HUDEP-2 (cell line): ENCODE measurements around the gene PBX3.
A peak's percentile ranks its signal among the peaks of the same experiment; 100 is the strongest.

Source experiments
- DNase-seq, 76 experiments: peaks; one replicate each; lab custom pipeline; 2025; ENCODE audit not compliant: unreplicated experiment in 76 of 76; lab: John Stamatoyannopoulos, UW

The PBX3 gene

GRCh38 chr9:125748446-125749099 lies 1.4 kb downstream of the PBX3 start:
- no peak for DNase-seq

GRCh38 chr9:125749287-125749935 lies 2.2 kb downstream of the PBX3 start:
- no peak for DNase-seq

GRCh38 chr9:125749951-125750626 lies 2.9 kb downstream of the PBX3 start:
- no peak for DNase-seq

- no peak for DNase-seq
These were observed 3.4 kb downstream of the PBX3 start for GRCh38 chr9:125750627-125751011.

GRCh38 chr9:125752070-125752628 lies 5.0 kb downstream of the PBX3 start:
- DNase-seq, result no peak

GRCh38 chr9:125754096-125754495 lies 6.9 kb downstream of the PBX3 start:
- no peak for DNase-seq

GRCh38 chr9:125755340-125755739 lies 8.2 kb downstream of the PBX3 start:
- DNase-seq, result no peak

GRCh38 chr9:125756518-125756917 lies 9.3 kb downstream of the PBX3 start:
- DNase-seq, result no peak

GRCh38 chr9:125757834-125758233 lies 10.7 kb downstream of the PBX3 start:
- DNase-seq, result no peak

GRCh38 chr9:125758986-125759763 lies 12.0 kb downstream of the PBX3 start:
- DNase-seq, result peak in 30 of 76 experiments; percentile 1 to 64 (median 26)

- DNase-seq, result no peak
These were observed 12.6 kb downstream of the PBX3 start for GRCh38 chr9:125759764-125760129.

- DNase-seq, result no peak
These were observed 13.4 kb downstream of the PBX3 start for GRCh38 chr9:125760537-125760936.

- DNase-seq, result no peak
These were observed 14.7 kb downstream of the PBX3 start for GRCh38 chr9:125761676-125762450.

GRCh38 chr9:125763394-125763801 lies 16.2 kb downstream of the PBX3 start:
- peak in 8 of 76 experiments; percentile 5 to 26 (median 9) for DNase-seq

- no peak for DNase-seq
These were observed 17.0 kb downstream of the PBX3 start for GRCh38 chr9:125764198-125764597.

GRCh38 chr9:125766468-125767221 lies 19.5 kb downstream of the PBX3 start:
- no peak for DNase-seq

GRCh38 chr9:125767349-125767748 lies 20.2 kb downstream of the PBX3 start:
- no peak for DNase-seq

- no peak for DNase-seq
These were observed 21.6 kb downstream of the PBX3 start for GRCh38 chr9:125768803-125769202.

- no peak for DNase-seq
These were observed 23.9 kb downstream of the PBX3 start for GRCh38 chr9:125771037-125771436.
